MM.1S (cell line): ENCODE data around the gene LDHB.

Source experiments
- EZH2 ChIP-seq: fragments of 300-600 bp; sonication (generic); optimal IDR thresholded peaks from 2 replicates; pipeline ENCODE3; 2017; ENCODE audit warnings: low read depth, mild to moderate bottlenecking, antibody characterized with exemption, low read length, mixed read lengths
- EZH2phosphoT487 ChIP-seq: fragments of 300-600 bp; sonication (generic); IDR thresholded peaks from 2 replicates; pipeline ENCODE4 v1.6.1; 2018; ENCODE audit warnings: antibody characterized with exemption, low read length
- TF ChIP-seq, protein P1 (sequence below): fragments of 300-600 bp; sonication (generic); IDR thresholded peaks from 2 replicates; pipeline ENCODE4 v1.5.1; 2016; ENCODE audit warnings: antibody characterized with exemption, low read length, mixed read lengths

DNA sequence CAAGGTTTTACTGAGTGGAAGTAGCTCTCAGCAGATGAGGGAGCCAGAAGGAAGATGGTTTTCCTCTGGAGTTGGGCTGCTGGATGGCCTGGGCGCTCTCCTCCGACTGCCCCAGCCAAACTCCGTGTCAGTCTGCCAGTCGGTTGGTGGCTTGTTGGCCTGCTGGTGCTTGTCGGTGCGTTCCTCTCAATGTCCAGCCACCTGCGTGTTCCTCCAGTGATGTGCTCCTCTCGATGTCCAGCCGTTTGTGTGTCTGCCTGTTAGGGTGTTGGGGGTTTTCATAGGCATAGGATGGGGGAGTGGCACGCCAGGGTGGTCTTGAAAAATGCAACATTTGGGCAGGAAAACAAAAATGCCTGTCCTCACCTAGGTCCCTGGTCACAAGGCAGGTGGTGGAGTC, 37.0 kb upstream of the LDHB start:
- TF ChIP-seq, protein P1, sequence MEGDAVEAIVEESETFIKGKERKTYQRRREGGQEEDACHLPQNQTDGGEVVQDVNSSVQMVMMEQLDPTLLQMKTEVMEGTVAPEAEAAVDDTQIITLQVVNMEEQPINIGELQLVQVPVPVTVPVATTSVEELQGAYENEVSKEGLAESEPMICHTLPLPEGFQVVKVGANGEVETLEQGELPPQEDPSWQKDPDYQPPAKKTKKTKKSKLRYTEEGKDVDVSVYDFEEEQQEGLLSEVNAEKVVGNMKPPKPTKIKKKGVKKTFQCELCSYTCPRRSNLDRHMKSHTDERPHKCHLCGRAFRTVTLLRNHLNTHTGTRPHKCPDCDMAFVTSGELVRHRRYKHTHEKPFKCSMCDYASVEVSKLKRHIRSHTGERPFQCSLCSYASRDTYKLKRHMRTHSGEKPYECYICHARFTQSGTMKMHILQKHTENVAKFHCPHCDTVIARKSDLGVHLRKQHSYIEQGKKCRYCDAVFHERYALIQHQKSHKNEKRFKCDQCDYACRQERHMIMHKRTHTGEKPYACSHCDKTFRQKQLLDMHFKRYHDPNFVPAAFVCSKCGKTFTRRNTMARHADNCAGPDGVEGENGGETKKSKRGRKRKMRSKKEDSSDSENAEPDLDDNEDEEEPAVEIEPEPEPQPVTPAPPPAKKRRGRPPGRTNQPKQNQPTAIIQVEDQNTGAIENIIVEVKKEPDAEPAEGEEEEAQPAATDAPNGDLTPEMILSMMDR: no peak
- no peak for TF ChIP-seq EZH2phosphoT487
- no peak for TF ChIP-seq EZH2
